GM19452 (cell line): Measurements from ENCODE around the gene PIGR.
"Not testable (repeated sequence)": the region's sequence is repeated elsewhere in the genome, so short reads cannot be mapped to it uniquely, and the experiment has no call there.

Experiments
- ATAC-seq: cut with Tn5 transposase; IDR thresholded peaks from one replicate; pipeline ENCODE4 v1.9.1; 2021; ENCODE audit not compliant: unreplicated experiment

PIGR gene

DNA sequence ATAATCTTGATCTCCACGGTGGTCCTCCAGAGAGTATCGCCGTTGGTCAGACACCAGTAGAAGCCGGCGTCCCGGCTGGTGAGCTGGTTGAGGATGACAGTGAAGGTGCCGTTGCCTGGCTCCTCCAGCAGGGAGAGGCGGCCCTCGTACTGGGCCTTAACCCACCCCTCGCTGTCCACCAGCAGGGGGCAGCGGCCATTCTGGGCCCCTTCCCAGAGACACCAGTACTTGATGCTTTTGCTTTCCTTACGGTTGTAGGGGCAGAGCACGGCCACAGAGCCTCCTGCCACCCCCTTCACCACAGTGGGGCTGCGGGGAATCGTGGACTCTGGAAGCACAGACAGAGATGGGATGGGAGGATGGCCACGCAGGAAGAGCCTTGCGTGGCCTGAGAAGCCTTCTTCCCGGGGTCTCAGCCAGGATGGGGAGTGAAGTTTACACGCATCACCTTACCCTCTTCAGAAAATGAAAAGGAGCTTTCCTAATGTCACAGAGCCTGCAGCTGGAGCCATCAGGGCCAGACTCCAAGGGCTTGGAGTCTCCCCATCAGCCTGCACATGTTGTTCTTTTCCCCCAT, 10.7 kb downstream of the PIGR start:
- no peak for ATAC-seq

- no peak for ATAC-seq
These were observed 12.8 kb downstream of the PIGR start for GRCh38 chr1:206933333-206933945.

- ATAC-seq = no peak
These were observed 14.1 kb downstream of the PIGR start for GRCh38 chr1:206932177-206932576.

DNA sequence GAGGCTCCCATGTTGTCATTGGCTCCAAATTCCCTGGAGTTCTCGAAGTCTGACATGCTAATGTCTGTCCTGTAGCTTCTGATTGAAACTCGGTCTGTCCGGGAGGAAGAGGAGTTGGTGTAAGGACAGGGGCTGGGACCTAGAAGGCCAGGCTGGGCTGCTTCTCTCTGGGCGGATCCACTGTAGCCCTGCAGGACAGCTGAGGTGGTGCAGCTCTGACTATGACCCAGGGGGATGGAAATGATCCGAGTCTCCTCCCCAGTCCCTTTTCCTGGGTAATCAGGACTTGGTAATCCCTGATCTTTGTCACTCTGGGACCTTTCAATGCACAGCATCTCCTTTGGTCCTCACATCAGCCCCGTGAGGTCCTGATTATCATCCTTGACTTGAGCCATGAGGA, 14.6 kb downstream of the PIGR start:
- no peak for ATAC-seq

- peak; percentile 73 for ATAC-seq
These were observed 16.0 kb downstream of the PIGR start for GRCh38 chr1:206930210-206930798.

DNA sequence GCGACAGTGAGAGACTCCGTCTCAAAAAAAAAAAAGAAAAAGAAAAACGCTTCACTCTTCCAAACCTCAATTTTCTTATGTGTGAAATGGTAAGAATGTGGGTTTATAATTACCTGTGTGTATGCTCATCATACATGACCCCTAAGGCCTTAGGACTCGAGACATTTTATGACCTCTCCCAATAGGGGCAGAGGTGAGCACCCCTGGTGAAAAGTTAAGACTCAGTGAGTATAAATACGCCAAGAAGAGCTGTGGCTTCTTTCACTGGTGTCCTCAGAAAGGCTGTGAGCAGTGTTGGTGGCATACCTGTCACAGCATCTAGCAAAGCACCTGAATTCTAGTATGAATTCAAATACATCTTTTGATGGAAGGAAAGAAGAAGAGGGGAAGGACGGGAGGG, 16.7 kb downstream of the PIGR start:
- no peak for ATAC-seq

DNA sequence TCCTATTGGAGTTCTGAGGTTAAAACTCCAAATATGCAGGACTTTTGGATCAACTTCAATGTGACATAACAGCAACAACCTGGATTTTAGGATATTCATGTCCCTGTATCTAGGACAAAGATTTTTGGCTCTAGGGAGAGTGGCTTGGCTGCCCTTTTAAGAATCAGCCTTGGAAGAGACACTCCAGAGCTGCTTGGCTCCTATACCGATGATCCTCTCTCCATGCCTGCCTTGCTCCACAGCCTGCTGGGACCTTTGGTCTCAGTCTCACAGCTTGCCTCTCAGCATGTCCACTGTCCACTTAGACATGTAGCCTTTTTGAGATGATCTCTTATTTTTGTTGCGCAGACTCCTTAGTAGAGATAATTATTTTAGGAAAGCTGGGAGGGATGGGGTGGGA, 20.0 kb downstream of the PIGR start:
- no peak for ATAC-seq

GRCh38 chr1:206925106-206925736, 21.0 kb downstream of the PIGR start:
- peak; percentile 56 for ATAC-seq

DNA sequence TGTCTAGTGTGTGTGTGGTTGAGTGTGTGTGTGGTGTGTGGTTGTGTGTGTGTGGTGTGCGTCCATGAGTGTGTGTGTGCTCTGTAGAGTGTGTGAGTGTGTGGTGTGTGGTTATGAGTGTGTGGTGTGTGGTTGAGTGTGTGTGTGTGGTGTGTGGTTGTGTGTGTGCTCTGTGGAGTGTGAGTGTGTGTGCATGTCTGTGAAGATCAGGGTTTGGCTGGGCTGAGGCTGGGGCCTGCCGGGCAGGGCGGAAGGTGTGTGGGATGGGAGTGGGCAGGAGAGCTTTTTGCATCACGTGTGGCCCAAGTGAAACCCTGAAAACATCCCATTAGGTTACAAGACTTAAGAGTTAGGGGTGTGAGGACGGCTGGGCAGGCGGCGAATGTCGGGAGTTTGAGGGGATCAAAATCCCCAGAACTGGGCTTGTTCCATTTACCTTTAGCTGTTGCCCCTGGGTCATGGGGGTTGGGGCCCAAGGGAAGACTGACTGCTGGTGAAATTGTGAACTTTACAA, 21.6 kb downstream of the PIGR start:
- peak; percentile 24 for ATAC-seq

DNA sequence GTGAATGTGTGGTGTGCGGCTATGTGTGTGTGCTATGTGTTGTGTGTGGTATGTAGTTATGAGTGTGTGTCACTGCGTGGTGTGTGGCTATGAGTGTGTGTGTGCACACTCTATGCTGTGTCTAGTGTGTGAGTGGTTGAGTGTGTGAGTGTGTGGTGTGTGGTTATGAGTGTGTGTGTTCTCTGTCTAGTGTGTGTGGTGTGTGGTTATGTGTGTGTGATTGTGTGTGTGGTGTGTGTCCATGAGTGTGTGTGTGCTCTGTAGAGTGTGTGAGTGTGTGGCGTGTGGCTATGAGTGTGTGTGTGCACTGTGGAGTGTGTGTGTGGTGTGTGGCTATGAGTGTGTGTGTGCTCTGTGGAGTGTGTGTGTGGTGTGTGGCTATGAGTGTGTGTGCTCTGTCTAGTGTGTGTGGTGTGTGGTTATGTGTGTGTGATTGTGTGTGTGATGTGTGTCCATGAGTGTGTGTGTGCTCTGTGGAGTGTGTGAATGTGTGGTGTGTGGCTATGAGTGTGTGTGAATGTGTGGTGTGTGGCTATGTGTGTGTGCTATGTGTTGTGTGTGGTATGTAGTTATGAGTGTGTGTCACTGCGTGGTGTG, 22.2 kb downstream of the PIGR start:
- ATAC-seq = not testable (repeated sequence)

- peak; percentile 46 for ATAC-seq
These were observed 23.0 kb downstream of the PIGR start for GRCh38 chr1:206923009-206923960.

DNA sequence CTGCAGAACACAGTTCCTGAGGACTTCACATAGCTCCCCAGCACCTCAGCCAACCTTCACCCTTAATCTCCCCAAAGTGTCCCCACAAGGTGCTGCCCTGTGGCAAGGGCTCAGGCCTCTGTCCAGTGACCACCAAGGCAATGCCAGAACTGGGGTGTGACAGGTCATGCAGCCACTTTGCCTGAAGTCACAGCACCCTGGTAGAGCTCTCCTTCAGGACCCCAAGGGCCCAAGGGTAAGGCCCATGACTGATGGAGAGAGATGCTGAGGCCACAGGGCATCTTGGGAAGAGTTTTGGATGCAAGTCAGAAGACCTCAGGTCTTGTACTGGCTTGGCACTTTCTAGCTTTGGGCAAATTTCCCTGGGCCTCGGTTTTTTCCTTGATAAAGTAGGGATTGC, 23.7 kb downstream of the PIGR start:
- ATAC-seq = no peak

DNA sequence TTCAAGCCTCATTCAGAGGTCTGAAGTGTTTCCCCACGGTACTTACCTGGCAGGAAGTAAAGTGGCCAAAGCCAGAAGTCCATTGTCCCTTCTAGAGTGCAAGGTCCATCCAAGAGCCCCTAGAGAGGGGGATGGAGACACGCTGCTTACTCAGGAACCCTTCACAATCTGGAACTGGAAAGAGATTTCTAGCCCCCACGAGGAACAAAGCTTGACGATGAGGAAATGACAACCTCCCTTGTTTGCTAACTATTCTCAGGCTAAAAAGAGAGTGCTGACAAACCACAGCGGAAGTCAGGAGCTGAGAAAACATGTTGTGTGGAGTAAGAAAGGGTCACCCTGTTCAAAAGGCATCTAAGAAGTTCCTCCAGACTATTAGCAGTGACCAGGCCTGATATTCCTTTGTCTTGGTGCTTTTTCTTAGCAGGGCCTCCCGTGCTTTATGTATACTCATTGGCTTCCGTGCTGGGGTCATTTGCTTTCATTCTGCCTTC, 24.4 kb downstream of the PIGR start, which contains the start of gene FCMR:
Gene FCMR, minus strand, starts transcription at position 170 of the 494 bp plus-strand sequence. Its CDS starts 87 bp downstream, at position 83.
- no peak for ATAC-seq

DNA sequence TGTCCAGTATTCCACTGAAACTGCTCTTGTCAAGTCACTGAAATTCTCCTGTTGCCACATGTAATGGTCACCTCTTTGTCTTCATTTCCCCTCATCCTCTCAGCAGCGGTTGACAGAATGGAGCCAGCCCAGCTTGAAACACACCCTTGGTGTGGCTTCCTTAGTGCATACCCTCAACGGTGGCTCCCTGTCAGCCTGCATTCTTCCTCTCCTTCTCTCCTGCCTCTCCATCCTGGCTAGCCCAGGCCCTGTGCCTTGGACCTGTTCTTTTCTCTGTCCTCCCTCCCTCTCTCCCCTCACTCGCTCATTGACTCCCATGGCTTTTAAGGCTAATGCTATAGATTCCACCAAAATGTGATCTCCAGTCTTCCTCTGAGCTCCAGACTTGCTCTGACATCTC, 28.2 kb downstream of the PIGR start:
- ATAC-seq = no peak

GRCh38 chr1:206916000-206916709, 30.1 kb downstream of the PIGR start:
- ATAC-seq = no peak

DNA sequence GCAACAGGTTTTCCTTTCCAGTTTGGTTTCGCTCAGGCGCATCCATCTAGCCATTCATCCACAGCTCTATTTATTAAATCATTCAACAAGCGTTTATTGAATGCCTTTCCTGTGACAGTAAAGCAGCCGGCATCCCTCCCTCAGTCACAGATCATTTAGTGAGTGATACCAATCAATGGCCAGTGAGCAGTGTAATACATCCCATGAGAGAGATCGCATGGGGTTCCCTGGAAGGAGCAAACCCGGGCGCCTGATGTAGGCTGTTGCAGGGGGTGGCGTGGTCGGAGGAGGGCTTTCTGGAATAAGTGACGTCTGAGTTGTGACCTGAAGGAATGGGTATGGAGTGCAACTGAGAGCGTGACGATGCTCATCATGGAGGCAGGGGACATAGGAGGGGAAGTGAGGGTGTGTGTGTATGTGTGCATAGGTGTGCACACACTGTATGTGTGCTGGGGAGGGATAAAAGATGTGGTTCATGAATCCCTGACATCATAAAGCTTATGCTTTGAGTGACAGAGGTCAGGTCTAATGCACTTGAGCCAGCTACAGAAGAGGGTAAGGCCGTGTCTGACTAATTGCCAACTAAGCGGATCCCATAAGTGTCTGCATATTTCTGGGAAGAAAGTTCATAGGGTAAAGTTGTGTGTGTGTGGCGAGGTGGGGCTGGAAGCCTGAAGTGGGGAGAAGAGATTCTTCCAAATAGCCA, 31.1 kb downstream of the PIGR start:
- ATAC-seq = no peak

GRCh38 chr1:206913766-206914537, 32.3 kb downstream of the PIGR start:
- ATAC-seq = no peak

- no peak for ATAC-seq
These were observed 33.7 kb downstream of the PIGR start for GRCh38 chr1:206912445-206913095.
